Chondrocyte (in vitro differentiated cells): ENCODE data around the gene LAMA5. TPM values are rescaled to one million over a fixed set of nuclear protein-coding genes. Genes with fewer than 3 reads are reported as not detected.
A peak's percentile ranks its signal among the peaks of the same experiment; 100 is the strongest.

Experiments
- DNase-seq: peaks from one replicate; pipeline ENCODE4 v3.0.0; 2021; ENCODE audit warnings: mixed read lengths, low spot score
- H3K27ac Mint-ChIP-seq: one replicate; pipeline ENCODE4 v1.8.0; 2021; ENCODE audit warnings: mild to moderate bottlenecking, moderate library complexity, mixed read lengths; ENCODE audit not compliant: unreplicated experiment
- H3K27me3 Mint-ChIP-seq: 2 replicates; pipeline ENCODE4 v1.8.0; 2021; ENCODE audit warnings: low read depth, mixed read lengths
- H3K36me3 Mint-ChIP-seq: 2 replicates; pipeline ENCODE4 v1.8.0; 2021; ENCODE audit warnings: low read depth, mixed read lengths
- H3K4me1 Mint-ChIP-seq: 2 replicates; pipeline ENCODE4 v1.8.0; 2021; ENCODE audit warnings: low read depth, mild to moderate bottlenecking, mixed read lengths
- H3K4me3 Mint-ChIP-seq: one replicate; pipeline ENCODE4 v1.8.0; 2021; ENCODE audit warnings: mild to moderate bottlenecking, moderate library complexity, mixed read lengths; ENCODE audit not compliant: unreplicated experiment
- H3K9me3 Mint-ChIP-seq: 2 replicates; pipeline ENCODE4 v1.8.0; 2021; ENCODE audit warnings: low read depth, mixed read lengths
- CTCF ChIP-seq: fragments of 200-600 bp; sonication (generic); IDR thresholded peaks from 2 replicates; pipeline ENCODE4 v1.5.0; 2021; ENCODE audit warnings: antibody characterized with exemption, mild to moderate bottlenecking, moderate library complexity
- microRNA-seq: library from miRNA; unstranded; fragments of <30 nt; microRNA quantifications from one replicate; pipeline ENCODE4 v1.2.0, GENCODE V29; 2020; ENCODE audit warnings: borderline number of aligned reads
- total RNA-seq: library from RNA; stranded (reverse); gene quantifications from 3 replicates; pipeline ENCODE4 v1.2.1, GENCODE V29; 2021

The LAMA5 gene
- total RNA-seq, 1 donor from 2014 or later, result 368 TPM

- Mint-ChIP-seq H3K4me3 (no peak overlapping the region), H3K4me1 (peaks cover 8% of the 10 kb centered on the region), H3K9me3 (no peaks in the 10 kb centered on the region), H3K36me3 (peaks cover 21% of the 10 kb centered on the region), H3K27ac (no peak overlapping the region), H3K27me3 (no peaks in the 10 kb centered on the region)
- no peak for TF ChIP-seq CTCF
- no peak for DNase-seq
These were observed 103.7 kb downstream of the LAMA5 start for GRCh38 chr20:62263396-62263795.

- Mint-ChIP-seq H3K36me3 (peaks cover 22% of the 10 kb centered on the region), H3K27ac (no peak overlapping the region), H3K4me1 (peaks cover 13% of the 10 kb centered on the region), H3K4me3 (no peak overlapping the region), H3K9me3 (no peaks in the 10 kb centered on the region), H3K27me3 (no peaks in the 10 kb centered on the region)
- no peak for DNase-seq
- TF ChIP-seq CTCF, result no peak
These were observed 105.0 kb downstream of the LAMA5 start for GRCh38 chr20:62262064-62262463.

- H3K27me3 Mint-ChIP-seq, result no peaks in the 10 kb centered on the region
- no peak for TF ChIP-seq CTCF
- peaks cover 13% of the 10 kb centered on the region for H3K36me3 Mint-ChIP-seq
- DNase-seq, result no peak
- peak overlapping the region; percentile 49 for H3K27ac Mint-ChIP-seq
- H3K4me1 Mint-ChIP-seq, result peaks cover 13% of the 10 kb centered on the region
- H3K9me3 Mint-ChIP-seq, result no peaks in the 10 kb centered on the region
- H3K4me3 Mint-ChIP-seq, result no peak overlapping the region
These were observed 107.9 kb downstream of the LAMA5 start for GRCh38 chr20:62259294-62259565.

Small RNAs within 50 kb of the gene (microRNA-seq; reads per million reads assigned to microRNA genes)
- not detected for gene MIR4758

Other genes with a start within 250 kb of the LAMA5 start
- 37.3 to 51.9 TPM (median 48.6 TPM) in 3 replicates for gene LSM14B, start 244.8 kb downstream of the LAMA5 start, total RNA-seq
- 218 to 238 TPM (median 226 TPM) in 3 replicates for gene PSMA7, start 223.9 kb downstream of the LAMA5 start, total RNA-seq
- gene SS18L1, start 223.5 kb downstream of the LAMA5 start, total RNA-seq, result 13.3 to 14.8 TPM (median 13.4 TPM) in 3 replicates
- 22.3 to 28.3 TPM (median 22.6 TPM) in 3 replicates for gene MTG2, start 184.3 kb downstream of the LAMA5 start, total RNA-seq
- gene HRH3, start 147.0 kb downstream of the LAMA5 start, total RNA-seq, result not detected in 3 replicates
- gene OSBPL2, start 128.8 kb downstream of the LAMA5 start, total RNA-seq, result 44.4 to 49.0 TPM (median 48.3 TPM) in 3 replicates
- gene ADRM1, start 64.3 kb downstream of the LAMA5 start, total RNA-seq, result 83.0 to 94.7 TPM (median 87.2 TPM) in 3 replicates
- gene RPS21, start 19.8 kb upstream of the LAMA5 start, total RNA-seq, result 830 to 911 TPM (median 873 TPM) in 3 replicates
- gene CABLES2, start 40.0 kb upstream of the LAMA5 start, total RNA-seq, result 6.4 to 7.8 TPM (median 6.5 TPM) in 3 replicates
- gene RBBP8NL, start 60.2 kb upstream of the LAMA5 start, total RNA-seq, result not detected in 3 replicates
- gene GATA5, start 108.7 kb upstream of the LAMA5 start, total RNA-seq, result not detected in 3 replicates